HepG2 (cell line): ENCODE results near the gene DEPDC5. TPM values are rescaled to one million over a fixed set of nuclear protein-coding genes. Genes with fewer than 3 reads are reported as not detected.

Experiments
- ATAC-seq: fragments of 200-7000 bp; cut with Tn5 transposase; 3 replicates; pipeline ENCODE4 v1.9.1; 2020; ENCODE audit warnings: mild to moderate bottlenecking, moderate library complexity
- BruUV-seq: library from RNA; stranded (reverse); fragments of 400-500 nt; replicated peaks from 2 replicates; lab custom pipeline; 2021; lab: Mats Ljungman, UMichigan
- CTCF ChIA-PET: fragments of 300-600 bp; formaldehyde crosslinking; extraction: SDS; loops from one replicate; lab custom pipeline; 2021; ENCODE audit warnings: low total read pairs, inconsistent platforms, low intra/inter-chr PET ratio; lab: Yijun Ruan, JAX
- POLR2A ChIA-PET: fragments of 350-600 bp; sonication (Branson Sonifier 250); formaldehyde crosslinking; loops from one replicate; lab custom pipeline; 2020; ENCODE audit warnings: antibody characterized with exemption, inconsistent platforms; lab: Yijun Ruan, JAX
- DNase-seq: peaks from one replicate; pipeline ENCODE4 v3.0.0-alpha.2; 2015; ENCODE audit warnings: low spot score
- FAIRE-seq: peaks from 3 replicates; lab custom pipeline; 2011; peaks lifted over from hg19 to GRCh38; lab: Jason Lieb, UNC
- H2AFZ ChIP-seq: one replicate; pipeline ENCODE4 v1.6.1; 2011; ENCODE audit warnings: low read length, inconsistent platforms
- H3K27ac ChIP-seq: fragments of 300-600 bp; 3 replicates; pipeline ENCODE4 v1.8.0; 2011; ENCODE audit warnings: mixed run types, mild to moderate bottlenecking, mixed read lengths, low read length, inconsistent platforms; ENCODE audit not compliant: insufficient read depth; ENCODE audit errors: extremely low read length
- H3K27me3 ChIP-seq, 2 experiments: fragments of 200-600 bp in 1 of 2; 2 replicates in 1 of 2; 3 replicates in 1 of 2; pipeline versions ENCODE4 v1.6.0 to v1.8.0; 2011; ENCODE audit warnings: low read length in 2 of 2, mild to moderate bottlenecking in 2 of 2, moderate library complexity in 2 of 2, inconsistent platforms in 1 of 2; ENCODE audit not compliant: insufficient read depth in 2 of 2, control insufficient read depth in 1 of 2
- H3K36me3 ChIP-seq, 2 experiments: fragments of 200-600 bp in 1 of 2; replicated peaks in 1 of 2; 2 replicates in 1 of 2; 3 replicates in 1 of 2; pipeline versions ENCODE4 v1.5.1 to v1.8.0; 2011; ENCODE audit warnings: low read length in 2 of 2, inconsistent platforms in 1 of 2; ENCODE audit not compliant: insufficient read depth in 2 of 2, control insufficient read depth in 1 of 2
- H3K4me1 ChIP-seq: 2 replicates; pipeline ENCODE4 v1.5.1; 2012; ENCODE audit warnings: low read length, inconsistent platforms; ENCODE audit not compliant: insufficient read depth
- H3K4me2 ChIP-seq: 2 replicates; pipeline ENCODE4 v1.6.0; 2011; ENCODE audit warnings: low read depth, low read length, inconsistent platforms
- H3K4me3 ChIP-seq, 3 experiments: fragments of 200-600 bp in 1 of 3; sonication (generic), shearing (Covaris generic) in 1 of 3; replicated peaks in 1 of 3; 2 replicates each; pipeline ENCODE4 v1.5.1; 2011 to 2016; ENCODE audit warnings: low read length in 3 of 3, inconsistent platforms in 2 of 3, low read depth in 2 of 3, mild to moderate bottlenecking in 2 of 3, control low read depth in 1 of 3, mixed read lengths in 1 of 3; ENCODE audit not compliant: insufficient read depth in 1 of 3
- H3K79me2 ChIP-seq: one replicate; pipeline ENCODE4 v1.6.1; 2011; ENCODE audit warnings: low read length, inconsistent platforms; ENCODE audit not compliant: insufficient read depth
- H3K9ac ChIP-seq: 2 replicates; pipeline ENCODE4 v1.6.0; 2011; ENCODE audit warnings: mild to moderate bottlenecking, low read depth, low read length, inconsistent platforms; ENCODE audit not compliant: insufficient read depth
- H3K9me3 ChIP-seq: 2 replicates; pipeline ENCODE4 v1.5.1; 2012; ENCODE audit warnings: mild to moderate bottlenecking, low read length
- H4K20me1 ChIP-seq: 2 replicates; pipeline ENCODE4 v1.6.0; 2011; ENCODE audit warnings: inconsistent platforms, mild to moderate bottlenecking, low read length, moderate library complexity; ENCODE audit not compliant: insufficient read depth
- ATF6 ChIP-seq: sonication (generic); formaldehyde crosslinking; conservative IDR thresholded peaks from 2 replicates; pipeline ENCODE4 v1.4.0; 2020; ENCODE audit warnings: missing genetic modification reagents
- CHD4 ChIP-seq: fragments of 200-600 bp; sonication (generic); IDR thresholded peaks from 2 replicates; pipeline ENCODE4 v1.7.0; 2017; ENCODE audit warnings: mild to moderate bottlenecking, low read length, borderline replicate concordance
- GATA4 ChIP-seq: sonication (generic); IDR thresholded peaks from 2 replicates; pipeline ENCODE4 v1.6.1; 2016; ENCODE audit warnings: antibody characterized with exemption, low read depth, borderline replicate concordance
- HMGXB3 ChIP-seq: sonication (generic); formaldehyde crosslinking; IDR thresholded peaks from 2 replicates; pipeline ENCODE4 v1.4.0; 2020; ENCODE audit warnings: missing genetic modification reagents, borderline replicate concordance
- NCOR1 ChIP-seq: fragments of 200-600 bp; sonication (generic); IDR thresholded peaks from 2 replicates; pipeline ENCODE4 v1.7.0; 2017; ENCODE audit warnings: antibody characterized with exemption, low read length, borderline replicate concordance
- NFIB ChIP-seq: sonication (generic); formaldehyde crosslinking; IDR thresholded peaks from 2 replicates; pipeline ENCODE4 v1.9.0; 2021; ENCODE audit warnings: missing genetic modification reagents, mild to moderate bottlenecking, borderline replicate concordance
- ZBTB7B ChIP-seq: sonication (generic); formaldehyde crosslinking; IDR thresholded peaks from 2 replicates; pipeline ENCODE4 v1.4.0; 2020; ENCODE audit warnings: missing genetic modification reagents
- ZNF230 ChIP-seq: sonication (generic); formaldehyde crosslinking; IDR thresholded peaks from 2 replicates; pipeline ENCODE4 v1.4.0; 2020; ENCODE audit warnings: mild to moderate bottlenecking, missing genetic modification reagents
- ZNF546 ChIP-seq: sonication (generic); formaldehyde crosslinking; conservative IDR thresholded peaks from 2 replicates; pipeline ENCODE4 v1.8.1; 2023; ENCODE audit warnings: mild to moderate bottlenecking, missing genetic modification reagents
- ZNF557 ChIP-seq: sonication (generic); formaldehyde crosslinking; IDR thresholded peaks from 2 replicates; pipeline ENCODE4 v1.4.0; 2020; ENCODE audit warnings: missing genetic modification reagents
- ZNF605 ChIP-seq: sonication (generic); formaldehyde crosslinking; IDR thresholded peaks from 2 replicates; pipeline ENCODE4 v1.8.0; 2022; ENCODE audit warnings: mild to moderate bottlenecking, missing genetic modification reagents
- ZNF772 ChIP-seq: sonication (generic); formaldehyde crosslinking; IDR thresholded peaks from 2 replicates; pipeline ENCODE4 v1.5.0; 2020; ENCODE audit warnings: mild to moderate bottlenecking, missing genetic modification reagents
- ZNF839 ChIP-seq: sonication (generic); formaldehyde crosslinking; IDR thresholded peaks from 2 replicates; pipeline ENCODE4 v1.4.0; 2020; ENCODE audit warnings: missing genetic modification reagents, mild to moderate bottlenecking, borderline replicate concordance
- ZNF883 ChIP-seq: sonication (generic); formaldehyde crosslinking; IDR thresholded peaks from 2 replicates; pipeline ENCODE4 v1.5.1; 2020; ENCODE audit warnings: mild to moderate bottlenecking, missing genetic modification reagents; ENCODE audit errors: not compliant biosample characterization
- WGBS: methylation state at CpG from one replicate; pipeline ENCODE4 v1.1.6; 2017; ENCODE audit warnings: low lambda C conversion rate; 5-methylcytosine and 5-hydroxymethylcytosine counted together
- in situ Hi-C: cut with HindIII; loops from 2 replicates; pipeline ENCODE4 v1.10.0; 2017; ENCODE audit warnings: low pct_unique_long_range_greater_than_20kb; ENCODE audit not compliant: extremely low pct_ligation_motif_present
- intact Hi-C: fragments of 100-400 bp; cut with micrococcal nuclease; formaldehyde crosslinking; loops from one replicate; pipeline ENCODE4 v1.10.0; 2022; ENCODE audit not compliant: unreplicated experiment
- polyA plus RNA-seq, 8 experiments: library from polyadenylated mRNA; depleted of rRNA in 3 of 8; stranded (reverse) in 7 of 8; unstranded in 1 of 8; fragments of >200 nt; fragmentation: Illumina TruSeq in 4 of 8; extraction: Trizol in 4 of 8; gene quantifications; 2 replicates each; pipeline versions ENCODE4 v1.2.1 to v1.2.3, GENCODE V29; 2011 to 2016; ENCODE audit warnings: low read depth in 4 of 8, missing spikeins in 1 of 8, mixed read lengths in 1 of 8; ENCODE audit not compliant: insufficient read depth in 1 of 8
- total RNA-seq, 5 experiments: library from RNA; depleted of rRNA; stranded (reverse); fragments of >200 nt; fragmentation: Illumina TruSeq; extraction: Trizol; gene quantifications; 2 replicates each; pipeline ENCODE4 v1.2.3, GENCODE V29; 2016; ENCODE audit warnings: low read depth in 1 of 5

DEPDC5 gene
- total and polyA plus RNA-seq, 2 of the 13 experiments (the other 11 are each of a cell fraction or from before 2014, with no cell fraction given), result 9.8 to 12.4 TPM

GRCh38 chr22:31944700-31945442 is 191.1 kb downstream of the DEPDC5 start (continued):
- TF ChIP-seq HMGXB3 (CRISPR knock-in tag) (no peak), ATF6 (CRISPR knock-in tag) (no peak)
- TF ChIP-seq, all 625 proteins: peak for 84

GRCh38 chr22:31945443-31945855 is 191.6 kb downstream of the DEPDC5 start:
- intact Hi-C loops, result no loop called here
- DNase-seq, result no peak
- Histone ChIP-seq H3K27ac (peak overlapping the region; percentile 86), H3K79me2 (peaks cover 46% of the 10 kb centered on the region), H4K20me1 (peaks cover 4% of the 10 kb centered on the region; the same call in 1 of the 2 replicates), H3K4me1 (peaks cover 43% of the 10 kb centered on the region), H3K9ac (peak overlapping the region; percentile 90), H2AFZ (no peak overlapping the region), H3K36me3 (peaks cover 3 to 4% of the 10 kb centered on the region in 2 experiments), H3K4me2 (peak overlapping the region; percentile 88), H3K27me3 (no peaks in the 10 kb centered on the region; a peak in 1 of 5 replicates), H3K4me3 (peak overlapping the region; percentile 56 to 94 (median 94)), H3K9me3 (no peaks in the 10 kb centered on the region)
- CTCF ChIA-PET, result interaction anchor here (2.5 kb wide), 1 partner anchor 73 kb away, joined by 9 read pairs; no protein-coding TSS in a partner anchor
- no TSS peak for BruUV-seq
- in situ Hi-C loops, result loop anchor here (5.0 to 10.0 kb wide), 2 partner anchors 73 to 191 kb away; partner anchors contain the start of genes DEPDC5 and PRR14L
- 1% methylated on average over 11 of the region's 15 CpGs for WGBS
- no peak for ATAC-seq
- POLR2A ChIA-PET, result interaction anchor here (0.7 to 2.2 kb wide), 5 partner anchors 10 to 132 kb away, joined by 3 to 10 read pairs (median 4); no protein-coding TSS in a partner anchor
- FAIRE-seq, result no peak
- TF ChIP-seq ZBTB7B (CRISPR knock-in tag) (0 out of 2 replicates have a peak, but pooled peaks have one; percentile 28), ZNF839 (CRISPR knock-in tag) (no peak), GATA4 (0 out of 2 replicates have a peak, but pooled peaks have one; percentile 5), ZNF883 (CRISPR knock-in tag) (no peak), NCOR1 (no peak), ZNF772 (CRISPR knock-in tag) (no peak), ZNF230 (CRISPR knock-in tag) (no peak), ZNF605 (CRISPR knock-in tag) (peak; percentile 50; the same call in 1 of the 2 replicates), ZNF557 (no peak), NFIB (CRISPR knock-in tag) (no peak), ZNF546 (CRISPR knock-in tag) (0 out of 2 replicates have a peak, but pooled peaks have one; percentile 15), CHD4 (no peak)
